PFSK-1 (cell line): ENCODE measurements around the gene CHCHD1.

Experiments
- FOXP2 ChIP-seq: optimal IDR thresholded peaks from 2 replicates; pipeline ENCODE3; 2011; ENCODE audit warnings: borderline replicate concordance, control low read depth, inconsistent platforms; ENCODE audit not compliant: insufficient read depth; ENCODE audit errors: extremely low read length, extremely low read depth
- POLR2AphosphoS5 ChIP-seq: IDR thresholded peaks from 2 replicates; pipeline ENCODE4 v1.6.1; 2012; ENCODE audit warnings: low read depth, mild to moderate bottlenecking, control low read depth, low read length, moderate library complexity
- SIN3A ChIP-seq: IDR thresholded peaks from 2 replicates; pipeline ENCODE4 v1.6.1; 2012; ENCODE audit warnings: mild to moderate bottlenecking, low read length, moderate library complexity, borderline replicate concordance; ENCODE audit not compliant: insufficient read depth
- TAF1 ChIP-seq: IDR thresholded peaks from 2 replicates; pipeline ENCODE4 v1.6.1; 2012; ENCODE audit warnings: low read length, control low read depth, borderline replicate concordance; ENCODE audit not compliant: insufficient read depth
- TF ChIP-seq, protein P1 (sequence below), 2 experiments: IDR thresholded peaks; 2 replicates each; pipeline versions ENCODE4 v1.6.1 to v1.8.0; 2011 to 2012; ENCODE audit warnings: low read depth in 2 of 2, low read length in 2 of 2, control low read depth in 1 of 2, inconsistent platforms in 1 of 2, mild to moderate bottlenecking in 1 of 2, moderate library complexity in 1 of 2; ENCODE audit not compliant: insufficient read depth in 1 of 2

Gene CHCHD1

GRCh38 chr10:73734796-73735305 is 47.0 kb upstream of the CHCHD1 start:
- TF ChIP-seq SIN3A (no peak), POLR2AphosphoS5 (no peak)

- TF ChIP-seq, protein P1, sequence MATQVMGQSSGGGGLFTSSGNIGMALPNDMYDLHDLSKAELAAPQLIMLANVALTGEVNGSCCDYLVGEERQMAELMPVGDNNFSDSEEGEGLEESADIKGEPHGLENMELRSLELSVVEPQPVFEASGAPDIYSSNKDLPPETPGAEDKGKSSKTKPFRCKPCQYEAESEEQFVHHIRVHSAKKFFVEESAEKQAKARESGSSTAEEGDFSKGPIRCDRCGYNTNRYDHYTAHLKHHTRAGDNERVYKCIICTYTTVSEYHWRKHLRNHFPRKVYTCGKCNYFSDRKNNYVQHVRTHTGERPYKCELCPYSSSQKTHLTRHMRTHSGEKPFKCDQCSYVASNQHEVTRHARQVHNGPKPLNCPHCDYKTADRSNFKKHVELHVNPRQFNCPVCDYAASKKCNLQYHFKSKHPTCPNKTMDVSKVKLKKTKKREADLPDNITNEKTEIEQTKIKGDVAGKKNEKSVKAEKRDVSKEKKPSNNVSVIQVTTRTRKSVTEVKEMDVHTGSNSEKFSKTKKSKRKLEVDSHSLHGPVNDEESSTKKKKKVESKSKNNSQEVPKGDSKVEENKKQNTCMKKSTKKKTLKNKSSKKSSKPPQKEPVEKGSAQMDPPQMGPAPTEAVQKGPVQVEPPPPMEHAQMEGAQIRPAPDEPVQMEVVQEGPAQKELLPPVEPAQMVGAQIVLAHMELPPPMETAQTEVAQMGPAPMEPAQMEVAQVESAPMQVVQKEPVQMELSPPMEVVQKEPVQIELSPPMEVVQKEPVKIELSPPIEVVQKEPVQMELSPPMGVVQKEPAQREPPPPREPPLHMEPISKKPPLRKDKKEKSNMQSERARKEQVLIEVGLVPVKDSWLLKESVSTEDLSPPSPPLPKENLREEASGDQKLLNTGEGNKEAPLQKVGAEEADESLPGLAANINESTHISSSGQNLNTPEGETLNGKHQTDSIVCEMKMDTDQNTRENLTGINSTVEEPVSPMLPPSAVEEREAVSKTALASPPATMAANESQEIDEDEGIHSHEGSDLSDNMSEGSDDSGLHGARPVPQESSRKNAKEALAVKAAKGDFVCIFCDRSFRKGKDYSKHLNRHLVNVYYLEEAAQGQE (IDR thresholded peaks at IDR 0.05; ENCODE audit: insufficient read depth in 1 of 2, low read depth in 2 of 2, low read length in 2 of 2): no peak
- TF ChIP-seq POLR2AphosphoS5: no peak; the same call in 1 of the 2 replicates
- TF ChIP-seq SIN3A: no peak
- no peak for TF ChIP-seq TAF1
- no peak for TF ChIP-seq FOXP2
Measured at GRCh38 chr10:73742454-73742734, 39.5 kb upstream of the CHCHD1 start.

- TF ChIP-seq POLR2AphosphoS5: no peak
- TF ChIP-seq TAF1: no peak
- no peak for TF ChIP-seq SIN3A
- TF ChIP-seq FOXP2: no peak
- TF ChIP-seq, protein P1 (IDR thresholded peaks at IDR 0.05; ENCODE audit: insufficient read depth in 1 of 2, low read depth in 2 of 2, low read length in 2 of 2): no peak
Measured at GRCh38 chr10:73743327-73743904, 38.4 kb upstream of the CHCHD1 start.

- TF ChIP-seq SIN3A: peak; percentile 63; the same call in 1 of the 2 replicates
- TF ChIP-seq TAF1: peak; percentile 92; the same call in 1 of the 2 replicates
- TF ChIP-seq, protein P1 (IDR thresholded peaks at IDR 0.05; ENCODE audit: insufficient read depth in 1 of 2, low read depth in 2 of 2, low read length in 2 of 2): peak in 1 of 2 experiments; percentile 53; a peak in 1 of 4 replicates
- TF ChIP-seq FOXP2: no peak
- TF ChIP-seq POLR2AphosphoS5: peak; percentile 74
Measured at GRCh38 chr10:73743905-73744663, 37.8 kb upstream of the CHCHD1 start, which contains the start of gene SEC24C. SEC24C (plus strand) TSS chr10:73744372; CDS start chr10:73746833, 2,461 bp downstream.

DNA sequence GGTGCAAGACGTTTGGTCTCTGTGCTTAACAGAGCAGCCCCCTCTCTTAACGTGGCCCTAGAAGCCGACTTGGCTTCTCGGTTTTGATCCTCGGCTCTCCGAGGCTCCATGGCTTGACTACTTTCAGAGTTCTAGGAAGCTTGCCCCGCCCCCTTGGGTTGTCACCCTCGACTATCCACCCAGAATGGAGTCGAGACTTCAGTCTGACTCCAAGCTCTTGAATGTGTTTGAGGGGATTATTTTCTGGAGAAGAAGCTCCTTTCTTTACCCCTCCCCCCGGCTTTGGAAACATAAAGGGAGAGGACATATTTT is 37.2 kb upstream of the CHCHD1 start:
- TF ChIP-seq, protein P1 (IDR thresholded peaks at IDR 0.05; ENCODE audit: insufficient read depth in 1 of 2, low read depth in 2 of 2, low read length in 2 of 2): no peak
- TF ChIP-seq SIN3A: 0 out of 2 replicates have a peak, but pooled peaks have one; percentile 6
